ENCODE data around the gene CALHM5.
"Not testable (repeated sequence)": the region's sequence is repeated elsewhere in the genome, so short reads cannot be mapped to it uniquely, and the experiment has no call there.

CALHM5 gene

DNA sequence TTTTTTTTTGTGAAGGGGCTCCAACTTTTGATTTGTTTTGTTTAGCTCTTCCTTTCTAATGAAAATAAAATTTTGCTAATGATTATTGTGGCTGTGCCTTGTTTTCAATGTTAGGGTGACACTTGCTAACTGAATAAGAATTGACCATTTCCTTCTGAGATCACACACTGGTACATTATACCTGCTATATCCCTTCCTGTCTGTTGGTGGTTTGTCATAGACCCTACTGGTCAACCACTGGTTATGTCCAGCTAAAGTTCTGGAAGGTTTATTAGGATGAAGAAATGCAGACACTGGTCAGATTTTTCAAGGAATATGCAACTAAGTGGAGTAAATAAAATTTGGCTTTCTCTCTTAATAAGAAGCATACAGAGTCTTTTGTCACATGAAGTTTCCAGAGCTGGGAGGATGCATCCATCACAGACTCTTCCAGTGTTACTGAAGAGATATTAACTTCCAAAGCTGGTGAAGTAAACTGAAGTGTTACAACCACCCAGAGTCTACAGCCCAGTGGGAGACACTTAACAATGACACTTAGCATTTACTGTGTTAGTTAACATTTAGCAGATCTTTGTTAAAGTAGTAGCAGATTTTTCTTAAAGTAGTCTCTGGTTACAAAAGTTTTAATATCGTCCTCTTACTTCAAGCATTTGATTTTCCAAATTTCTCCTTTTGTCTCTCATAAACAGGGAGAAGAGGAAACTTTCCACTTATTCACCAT is 19.7 kb upstream of the CALHM5 start:
- no peak overlapping the region for H3K27ac ChIP-seq
- TF ChIP-seq, protein P1, sequence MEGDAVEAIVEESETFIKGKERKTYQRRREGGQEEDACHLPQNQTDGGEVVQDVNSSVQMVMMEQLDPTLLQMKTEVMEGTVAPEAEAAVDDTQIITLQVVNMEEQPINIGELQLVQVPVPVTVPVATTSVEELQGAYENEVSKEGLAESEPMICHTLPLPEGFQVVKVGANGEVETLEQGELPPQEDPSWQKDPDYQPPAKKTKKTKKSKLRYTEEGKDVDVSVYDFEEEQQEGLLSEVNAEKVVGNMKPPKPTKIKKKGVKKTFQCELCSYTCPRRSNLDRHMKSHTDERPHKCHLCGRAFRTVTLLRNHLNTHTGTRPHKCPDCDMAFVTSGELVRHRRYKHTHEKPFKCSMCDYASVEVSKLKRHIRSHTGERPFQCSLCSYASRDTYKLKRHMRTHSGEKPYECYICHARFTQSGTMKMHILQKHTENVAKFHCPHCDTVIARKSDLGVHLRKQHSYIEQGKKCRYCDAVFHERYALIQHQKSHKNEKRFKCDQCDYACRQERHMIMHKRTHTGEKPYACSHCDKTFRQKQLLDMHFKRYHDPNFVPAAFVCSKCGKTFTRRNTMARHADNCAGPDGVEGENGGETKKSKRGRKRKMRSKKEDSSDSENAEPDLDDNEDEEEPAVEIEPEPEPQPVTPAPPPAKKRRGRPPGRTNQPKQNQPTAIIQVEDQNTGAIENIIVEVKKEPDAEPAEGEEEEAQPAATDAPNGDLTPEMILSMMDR (conservative IDR thresholded peaks at IDR 0.05): no peak

DNA sequence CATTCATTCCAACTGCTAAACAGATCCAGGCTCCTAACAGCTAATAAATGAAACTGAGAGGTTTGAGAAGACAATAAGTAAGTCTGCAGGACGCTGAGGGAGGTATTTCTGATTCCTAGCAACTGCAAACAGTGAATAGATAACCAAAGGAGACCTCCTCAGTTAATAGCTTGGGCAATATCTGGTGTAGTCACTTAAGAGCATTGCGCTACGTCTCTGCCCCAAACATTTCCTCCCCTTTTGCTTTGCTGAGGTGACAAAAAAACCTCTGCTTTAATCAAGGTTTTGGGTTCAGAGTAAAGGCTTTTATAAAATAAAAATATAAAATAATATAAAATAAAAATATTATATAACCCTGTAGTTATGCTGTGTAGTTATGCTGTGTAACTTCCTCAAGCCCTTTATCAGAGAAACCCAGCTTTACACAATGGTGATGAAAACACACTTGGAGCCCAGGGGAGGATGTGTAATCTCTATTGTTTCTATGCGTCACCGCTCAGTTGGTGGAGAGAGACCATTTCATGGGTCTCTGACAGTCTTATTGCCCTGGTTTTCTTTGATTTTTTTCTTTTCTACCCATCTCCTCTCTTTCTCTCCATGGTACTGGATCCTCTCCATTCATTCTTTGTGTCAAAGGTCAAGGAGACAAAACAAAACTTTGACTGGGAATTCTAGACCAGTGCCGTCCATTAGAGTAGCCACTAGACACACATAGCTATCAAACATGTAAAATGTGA is 18.9 kb upstream of the CALHM5 start:
- TF ChIP-seq, protein P1 (conservative IDR thresholded peaks at IDR 0.05): no peak

DNA sequence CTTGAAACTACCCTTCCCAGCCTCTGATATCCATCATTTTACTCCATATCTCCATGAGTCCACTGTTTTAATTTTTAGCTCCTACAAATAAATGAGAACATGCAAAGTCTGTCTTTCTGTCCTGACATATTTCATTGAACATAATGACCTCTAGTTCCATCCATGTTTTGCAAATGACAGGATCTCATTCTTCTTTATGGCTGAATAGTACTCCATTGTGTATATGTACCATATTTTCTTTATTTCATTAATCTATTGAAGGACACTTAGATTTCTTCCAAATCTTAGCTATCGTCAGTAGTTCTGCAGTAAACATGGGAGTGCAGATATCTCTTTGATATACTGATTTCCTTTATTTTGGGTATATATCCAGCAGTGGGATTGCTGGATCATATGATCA is 16.3 kb upstream of the CALHM5 start:
- H3K27ac ChIP-seq: not testable (repeated sequence)

More for the DNA sequence above, 18.9 kb upstream of the CALHM5 start:
- no peak overlapping the region for H3K27ac ChIP-seq

DNA sequence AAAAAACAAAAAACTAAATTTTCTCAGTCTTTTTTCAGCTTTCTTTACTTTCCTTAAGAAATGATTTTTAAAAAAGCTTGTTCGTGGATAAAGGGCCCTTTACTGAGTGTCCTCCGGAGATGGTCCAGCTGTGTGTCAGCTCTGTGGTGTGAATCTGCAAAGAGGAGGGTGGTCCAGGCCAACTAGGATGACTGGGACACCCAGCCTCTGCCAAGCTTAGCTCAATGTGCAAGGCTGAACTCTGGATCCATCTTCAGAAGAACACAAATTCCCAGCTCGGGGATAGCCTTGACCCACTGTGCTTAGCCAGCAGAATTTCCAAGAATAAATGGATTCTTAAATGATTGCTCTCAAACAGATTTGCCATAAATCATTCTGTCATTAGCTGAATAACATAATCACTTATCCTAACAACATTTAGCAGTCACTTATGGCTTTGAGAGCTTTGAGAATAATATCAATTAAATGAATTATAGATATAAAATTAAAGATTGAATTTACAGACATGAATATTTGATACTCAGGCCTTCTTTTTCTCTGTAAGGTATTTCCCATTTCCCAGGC is 14.2 kb upstream of the CALHM5 start:
- no peak overlapping the region for H3K27ac ChIP-seq
- TF ChIP-seq, protein P1 (conservative IDR thresholded peaks at IDR 0.05): no peak

DNA sequence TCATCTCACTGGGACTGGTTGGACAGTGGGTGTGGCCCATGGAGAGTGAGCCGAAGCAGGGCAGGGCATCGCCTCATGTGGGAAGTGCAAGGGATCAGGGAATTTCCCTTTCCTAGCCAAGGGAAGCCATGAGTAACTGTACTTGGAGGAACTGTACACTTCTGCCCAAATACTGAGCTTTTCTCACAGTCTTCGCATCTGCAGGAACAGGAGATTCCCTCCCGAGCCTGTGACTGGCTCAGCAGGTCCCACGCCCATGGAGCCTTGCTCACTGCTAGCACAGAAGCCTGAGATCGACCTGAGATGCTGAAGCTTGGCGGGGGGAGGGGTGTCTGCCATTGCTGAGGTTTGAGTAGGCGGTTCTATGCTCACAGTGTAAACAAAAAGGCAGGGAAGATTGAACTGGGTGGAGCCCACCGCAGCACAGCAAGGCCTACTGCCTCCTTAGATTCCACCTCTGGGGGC is 10.4 kb upstream of the CALHM5 start:
- TF ChIP-seq, protein P1 (conservative IDR thresholded peaks at IDR 0.05): no peak
- H3K27ac ChIP-seq: no peak overlapping the region

DNA sequence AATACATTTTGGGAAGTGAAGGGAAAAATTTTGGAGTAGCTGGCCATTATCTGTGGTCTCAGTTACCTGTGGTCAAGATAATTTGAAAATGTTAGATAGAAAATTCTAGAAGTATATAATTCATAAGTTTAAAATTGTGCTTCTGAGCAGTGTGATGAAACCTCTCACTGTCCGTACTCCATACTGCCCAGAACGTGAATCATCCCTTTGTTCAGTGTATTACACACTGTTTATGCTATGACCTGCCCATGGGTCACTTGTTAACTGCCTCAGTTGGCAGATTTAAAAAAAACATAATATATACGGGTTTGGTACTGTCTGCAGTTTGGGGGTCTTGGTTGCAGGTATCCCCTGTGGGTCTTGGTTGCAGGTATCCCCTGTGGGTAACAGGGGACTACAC is 4.1 kb upstream of the CALHM5 start:
- no peak overlapping the region for H3K27ac ChIP-seq
- TF ChIP-seq, protein P1 (conservative IDR thresholded peaks at IDR 0.05): no peak

DNA sequence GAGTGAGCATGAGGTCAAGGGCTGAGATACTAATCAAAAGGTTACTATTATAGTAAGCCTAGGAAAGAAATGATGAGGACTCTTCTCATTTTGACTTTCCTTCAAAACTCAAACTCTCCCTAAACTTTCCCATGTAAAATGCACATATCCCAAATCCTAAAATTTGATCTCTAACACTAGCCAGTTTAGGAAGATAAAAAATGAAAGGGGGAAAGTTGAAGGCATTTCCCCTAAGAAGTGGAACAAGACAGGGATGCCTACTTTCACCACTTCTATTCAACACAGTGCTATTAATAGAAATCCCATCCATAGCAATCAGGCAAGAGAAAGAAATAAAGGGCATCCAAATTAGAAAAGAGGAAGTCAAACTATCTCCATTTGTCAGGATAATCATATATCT is 2.9 kb upstream of the CALHM5 start:
- TF ChIP-seq, protein P1 (conservative IDR thresholded peaks at IDR 0.05): no peak
- H3K27ac ChIP-seq: no peak overlapping the region

Measured in VCaP (cell line).